ENCODE measurements around the gene ENG. TPM values are rescaled to one million over a fixed set of nuclear protein-coding genes. Genes with fewer than 3 reads are reported as not detected.
"Not testable (repeated sequence)": the region's sequence is repeated elsewhere in the genome, so short reads cannot be mapped to it uniquely, and the experiment has no call there.

Gene ENG
- total RNA-seq, 1 donor from 2014 or later, result not detected

- Histone ChIP-seq H3K79me2 (ENCODE audit: low read depth) (no peaks in the 10 kb centered on the region), H3K9me3 (ENCODE audit: low read depth) (no peaks in the 10 kb centered on the region), H4K20me1 (ENCODE audit: low read depth) (no peaks in the 10 kb centered on the region), H3K4me3 (no peak overlapping the region), H3K36me3 (no peaks in the 10 kb centered on the region), H3F3A (ENCODE audit: low read depth) (peaks cover 12% of the 10 kb centered on the region), H3K27ac (no peak overlapping the region), H3K4me1 (peaks cover 5% of the 10 kb centered on the region), H3K27me3 (no peaks in the 10 kb centered on the region), H3K4me2 (no peak overlapping the region), H3K9ac (no peak overlapping the region), H2AFZ (replicated peaks) (no peak overlapping the region)
- Mint-ChIP-seq H3K27ac (no peak overlapping the region), H3K4me3 (no peak overlapping the region), H3K27me3 (ENCODE audit: insufficient read depth, low read depth) (peaks cover 4% of the 10 kb centered on the region), H3K9me3 (no peaks in the 10 kb centered on the region), H3K36me3 (peaks cover 5% of the 10 kb centered on the region), H3K4me1 (peaks cover 24% of the 10 kb centered on the region)
- no peak for DNase-seq (ENCODE audit: low spot score)
- no peak for TF ChIP-seq EZH2phosphoT487 (IDR thresholded peaks at IDR 0.05)
- TF ChIP-seq CTCF (IDR thresholded peaks at IDR 0.05), result no peak
- no peak for TF ChIP-seq EZH2 (IDR thresholded peaks at IDR 0.05)
Observed at GRCh38 chr9:127883959-127884358, 29.5 kb upstream of the ENG start.

- not testable (repeated sequence) for H3K4me3 ChIP-seq; H3K4me3 Mint-ChIP-seq; H3K27ac Mint-ChIP-seq; H3K36me3 ChIP-seq; H3K27me3 ChIP-seq; H3K4me2 ChIP-seq; H4K20me1 ChIP-seq (ENCODE audit: low read depth); H3K9ac ChIP-seq; DNase-seq (ENCODE audit: low spot score); H3K9me3 ChIP-seq (ENCODE audit: low read depth); H3K36me3 Mint-ChIP-seq; H3K79me2 ChIP-seq (ENCODE audit: low read depth); H2AFZ ChIP-seq (replicated peaks); H3K9me3 Mint-ChIP-seq; H3K27ac ChIP-seq
- Histone ChIP-seq H3K4me1 (peaks cover 23% of the 10 kb centered on the region), H3F3A (ENCODE audit: low read depth) (peaks cover 25% of the 10 kb centered on the region)
- Mint-ChIP-seq H3K27me3 (ENCODE audit: insufficient read depth, low read depth) (peaks cover 10% of the 10 kb centered on the region), H3K4me1 (peaks cover 34% of the 10 kb centered on the region)
Observed at GRCh38 chr9:127881715-127882114, 27.3 kb upstream of the ENG start.

GRCh38 chr9:127880143-127880542, 25.7 kb upstream of the ENG start:
- peaks cover 34% of the 10 kb centered on the region for H3K4me1 Mint-ChIP-seq
- no peak overlapping the region for H3K27ac ChIP-seq
- no peak for DNase-seq (ENCODE audit: low spot score)

More at GRCh38 chr9:127880143-127880542, 25.7 kb upstream of the ENG start:
- H4K20me1 ChIP-seq (ENCODE audit: low read depth), result no peaks in the 10 kb centered on the region
- no peak overlapping the region for H2AFZ ChIP-seq (replicated peaks)
- Mint-ChIP-seq H3K4me3 (no peak overlapping the region), H3K36me3 (no peaks in the 10 kb centered on the region), H3K27ac (no peak overlapping the region), H3K9me3 (no peaks in the 10 kb centered on the region), H3K27me3 (ENCODE audit: insufficient read depth, low read depth) (peaks cover 10% of the 10 kb centered on the region)
- H3K27me3 ChIP-seq, result no peaks in the 10 kb centered on the region
- H3K9me3 ChIP-seq (ENCODE audit: low read depth), result no peaks in the 10 kb centered on the region
- no peak overlapping the region for H3K9ac ChIP-seq
- no peak overlapping the region for H3K4me3 ChIP-seq
- no peak overlapping the region for H3K4me2 ChIP-seq
- TF ChIP-seq EZH2 (IDR thresholded peaks at IDR 0.05) (no peak), CTCF (IDR thresholded peaks at IDR 0.05) (no peak), EZH2phosphoT487 (IDR thresholded peaks at IDR 0.05) (no peak)
- H3F3A ChIP-seq (ENCODE audit: low read depth), result peaks cover 21% of the 10 kb centered on the region
- H3K4me1 ChIP-seq, result peaks cover 19% of the 10 kb centered on the region
- H3K36me3 ChIP-seq, result no peaks in the 10 kb centered on the region
- no peaks in the 10 kb centered on the region for H3K79me2 ChIP-seq (ENCODE audit: low read depth)

Measured in neural progenitor cell (in vitro differentiated cells).